Activated CD8-positive, alpha-beta T cell treated with anti-CD3 and anti-CD28 coated beads for 36 hours (primary cell): ENCODE data around the gene NR4A1. TPM values are rescaled to one million over a fixed set of nuclear protein-coding genes. Genes with fewer than 3 reads are reported as not detected.

Source experiments
- ATAC-seq: fragments of 200-7000 bp; cut with Tn5 transposase; one replicate; pipeline ENCODE4 v1.10.0; 2021; ENCODE audit warnings: mild to moderate bottlenecking, moderate library complexity
- CTCF ChIA-PET: fragments of 350-600 bp; sonication (Branson Sonifier 250); formaldehyde crosslinking; loops from one replicate; lab custom pipeline; 2021; ENCODE audit warnings: antibody characterized with exemption; lab: Charles Lee
- POLR2A ChIA-PET: fragments of 350-600 bp; sonication (Branson Sonifier 250); formaldehyde crosslinking; loops from one replicate; lab custom pipeline; 2021; ENCODE audit warnings: antibody characterized with exemption; lab: Charles Lee
- DNase-seq: peaks from one replicate; pipeline ENCODE4 v3.0.0-alpha.2; 2020
- H3K27ac Mint-ChIP-seq: one replicate; pipeline ENCODE4 v1.8.0; 2021; ENCODE audit warnings: mild to moderate bottlenecking, mixed read lengths
- H3K27me3 Mint-ChIP-seq: one replicate; pipeline ENCODE4 v1.8.0; 2021; ENCODE audit warnings: mixed read lengths
- H3K36me3 Mint-ChIP-seq: one replicate; pipeline ENCODE4 v1.8.0; 2021; ENCODE audit warnings: low read depth, mixed read lengths
- H3K4me1 Mint-ChIP-seq: one replicate; pipeline ENCODE4 v1.8.0; 2021; ENCODE audit warnings: low read depth, mixed read lengths
- H3K4me3 Mint-ChIP-seq: one replicate; pipeline ENCODE4 v1.8.0; 2021; ENCODE audit warnings: mild to moderate bottlenecking, moderate library complexity, mixed read lengths
- H3K9me3 Mint-ChIP-seq: one replicate; pipeline ENCODE4 v1.8.0; 2021; ENCODE audit warnings: mixed read lengths
- intact Hi-C: fragments of 100-400 bp; cut with micrococcal nuclease; formaldehyde crosslinking; loops from one replicate; pipeline ENCODE4 v1.10.0; 2022
- total RNA-seq, 2 experiments: library from RNA; stranded (reverse); gene quantifications; one replicate each; pipeline ENCODE4 v1.2.3, GENCODE V29; 2021
- TF ChIP-seq, protein P1 (sequence below): fragments of 200-600 bp; IDR thresholded peaks from one replicate; pipeline ENCODE4 v1.8.0; 2022; ENCODE audit warnings: antibody characterized with exemption, mild to moderate bottlenecking

The NR4A1 gene
- total RNA-seq, 2 experiments from 2014 or later = 120 to 128 TPM

DNA sequence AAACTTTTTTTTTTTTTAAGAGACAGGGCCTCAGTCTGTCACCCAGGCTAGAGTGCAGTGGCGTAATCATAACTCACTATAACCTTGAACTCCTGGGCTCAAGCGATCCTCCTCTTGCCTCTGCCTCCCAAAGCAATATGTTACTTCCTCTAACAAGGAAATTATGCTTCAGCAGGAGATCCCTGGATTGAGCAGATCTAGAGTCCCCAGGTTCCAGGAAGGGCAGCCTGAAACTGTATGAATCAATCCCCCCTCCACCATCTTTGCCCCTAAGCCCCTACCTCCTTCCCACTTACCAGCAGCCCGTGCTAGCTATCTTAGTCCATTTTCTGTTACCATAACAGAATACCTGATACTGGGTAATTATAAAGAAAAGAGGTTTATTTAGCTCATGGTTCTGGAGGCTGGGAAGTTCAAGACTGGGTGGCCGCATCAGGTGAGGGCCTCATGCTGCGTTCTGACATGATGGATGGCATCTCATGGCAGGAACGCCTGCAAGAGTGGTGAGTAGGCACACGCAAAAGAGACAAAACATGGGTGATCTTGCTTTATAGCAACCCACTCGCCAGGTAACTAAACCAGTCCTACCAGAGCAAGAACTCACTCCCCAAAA is 39.5 kb upstream of the NR4A1 start:
- no peak overlapping the region for H3K27ac Mint-ChIP-seq

DNA sequence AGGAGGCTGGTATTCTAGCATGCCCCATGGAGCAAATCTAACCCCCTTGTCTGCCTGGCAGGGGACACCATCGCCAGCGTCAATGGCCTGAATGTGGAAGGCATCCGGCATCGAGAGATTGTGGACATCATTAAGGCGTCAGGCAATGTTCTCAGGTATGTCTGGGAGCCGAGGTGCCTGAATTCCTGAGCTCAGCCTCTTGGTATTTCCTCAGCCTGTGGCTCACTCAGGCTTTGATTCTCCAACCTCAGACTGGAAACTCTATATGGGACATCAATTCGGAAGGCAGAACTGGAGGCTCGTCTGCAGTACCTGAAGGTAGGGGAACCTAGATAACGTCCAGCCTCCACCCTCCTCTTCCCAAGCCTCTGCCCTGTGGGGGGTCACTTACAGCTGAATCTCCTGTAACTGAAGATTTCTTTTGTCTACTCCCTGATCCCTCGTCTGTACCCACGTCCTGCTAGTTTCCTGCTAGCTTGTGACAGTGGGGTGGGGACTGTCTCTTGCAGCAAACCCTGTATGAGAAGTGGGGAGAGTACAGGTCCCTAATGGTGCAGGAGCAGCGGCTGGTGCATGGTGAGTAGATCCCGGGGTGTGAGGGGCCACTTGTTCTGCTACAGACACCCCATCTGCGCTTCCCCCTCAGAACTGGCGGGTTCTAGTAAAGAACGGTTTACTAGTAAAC is 37.5 kb upstream of the NR4A1 start:
- Mint-ChIP-seq H3K36me3 (peaks cover 24% of the 10 kb centered on the region), H3K4me1 (no peaks in the 10 kb centered on the region), H3K9me3 (no peaks in the 10 kb centered on the region), H3K27me3 (no peaks in the 10 kb centered on the region), H3K4me3 (no peak overlapping the region), H3K27ac (no peak overlapping the region)
- CTCF ChIA-PET = interaction anchor here (1.0 to 16.6 kb wide), 2 partner anchors 8 to 10 kb away, joined by 4 to 332 read pairs; no protein-coding TSS in a partner anchor
- DNase-seq (no peak), ATAC-seq (no peak)
- TF ChIP-seq, protein P1, sequence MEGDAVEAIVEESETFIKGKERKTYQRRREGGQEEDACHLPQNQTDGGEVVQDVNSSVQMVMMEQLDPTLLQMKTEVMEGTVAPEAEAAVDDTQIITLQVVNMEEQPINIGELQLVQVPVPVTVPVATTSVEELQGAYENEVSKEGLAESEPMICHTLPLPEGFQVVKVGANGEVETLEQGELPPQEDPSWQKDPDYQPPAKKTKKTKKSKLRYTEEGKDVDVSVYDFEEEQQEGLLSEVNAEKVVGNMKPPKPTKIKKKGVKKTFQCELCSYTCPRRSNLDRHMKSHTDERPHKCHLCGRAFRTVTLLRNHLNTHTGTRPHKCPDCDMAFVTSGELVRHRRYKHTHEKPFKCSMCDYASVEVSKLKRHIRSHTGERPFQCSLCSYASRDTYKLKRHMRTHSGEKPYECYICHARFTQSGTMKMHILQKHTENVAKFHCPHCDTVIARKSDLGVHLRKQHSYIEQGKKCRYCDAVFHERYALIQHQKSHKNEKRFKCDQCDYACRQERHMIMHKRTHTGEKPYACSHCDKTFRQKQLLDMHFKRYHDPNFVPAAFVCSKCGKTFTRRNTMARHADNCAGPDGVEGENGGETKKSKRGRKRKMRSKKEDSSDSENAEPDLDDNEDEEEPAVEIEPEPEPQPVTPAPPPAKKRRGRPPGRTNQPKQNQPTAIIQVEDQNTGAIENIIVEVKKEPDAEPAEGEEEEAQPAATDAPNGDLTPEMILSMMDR = no peak
- POLR2A ChIA-PET = interaction anchor here (1.0 to 1.3 kb wide), 2 partner anchors 9 to 18 kb away, joined by 3 read pairs; no protein-coding TSS in a partner anchor
- intact Hi-C loops = no loop called here

More for the DNA sequence above, 39.5 kb upstream of the NR4A1 start:
- no peak for ATAC-seq
- Mint-ChIP-seq H3K9me3 (no peaks in the 10 kb centered on the region), H3K36me3 (peaks cover 24% of the 10 kb centered on the region), H3K4me1 (peaks cover 8% of the 10 kb centered on the region), H3K4me3 (no peak overlapping the region), H3K27me3 (no peaks in the 10 kb centered on the region)
- ChIA-PET CTCF (interaction anchor here (0.7 to 16.6 kb wide), 2 partner anchors 10 to 18 kb away, joined by 3 to 332 read pairs; no protein-coding TSS in a partner anchor), POLR2A (no interaction called here)
- intact Hi-C loops = no loop called here
- TF ChIP-seq, protein P1 = no peak
- no peak for DNase-seq

DNA sequence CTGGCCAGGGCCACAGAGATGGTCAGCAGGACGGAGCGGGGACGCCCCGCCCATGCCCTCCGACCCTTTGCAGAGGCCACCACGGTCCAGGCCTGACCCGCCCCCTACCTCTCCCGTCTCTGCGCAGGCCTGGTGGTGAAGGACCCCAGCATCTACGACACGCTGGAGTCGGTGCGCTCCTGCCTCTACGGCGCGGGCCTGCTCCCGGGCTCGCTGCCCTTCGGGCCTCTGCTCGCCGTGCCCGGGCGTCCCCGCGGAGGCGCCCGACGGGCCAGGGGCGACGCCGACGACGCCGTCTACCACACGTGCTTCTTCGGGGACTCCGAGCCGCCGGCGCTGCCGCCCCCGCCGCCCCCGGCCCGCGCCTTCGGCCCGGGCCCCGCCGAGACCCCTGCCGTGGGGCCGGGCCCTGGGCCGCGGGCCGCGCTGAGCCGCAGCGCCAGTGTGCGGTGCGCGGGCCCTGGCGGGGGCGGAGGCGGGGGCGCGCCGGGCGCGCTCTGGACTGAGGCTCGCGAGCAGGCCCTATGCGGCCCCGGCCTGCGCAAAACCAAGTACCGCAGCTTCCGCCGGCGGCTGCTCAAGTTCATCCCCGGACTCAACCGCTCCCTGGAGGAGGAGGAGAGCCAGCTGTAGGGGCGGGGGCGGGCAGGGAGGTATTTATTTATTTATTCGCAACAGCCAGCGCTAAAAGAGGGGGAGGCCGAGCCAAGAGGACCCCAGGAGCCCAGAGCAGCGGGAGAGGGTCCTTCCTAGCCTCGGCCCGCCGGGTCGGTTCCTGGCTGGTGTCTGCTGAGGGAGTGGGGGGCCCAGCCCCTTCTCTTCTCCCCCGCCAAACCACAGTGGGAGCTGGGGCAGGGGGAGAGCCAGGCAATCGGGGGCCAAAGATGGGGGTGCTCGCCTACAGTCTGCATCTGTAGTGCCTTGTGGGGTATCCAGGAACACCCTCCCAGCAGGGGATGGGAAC is 36.4 kb upstream of the NR4A1 start:
- no peak for DNase-seq
- Mint-ChIP-seq H3K9me3 (no peaks in the 10 kb centered on the region), H3K36me3 (peaks cover 24% of the 10 kb centered on the region), H3K4me1 (no peaks in the 10 kb centered on the region), H3K27me3 (no peaks in the 10 kb centered on the region), H3K27ac (no peak overlapping the region), H3K4me3 (no peak overlapping the region)
- intact Hi-C loops = no loop called here
- ChIA-PET POLR2A (interaction anchor here (0.6 to 1.3 kb wide), 2 partner anchors 8 to 36 kb away, joined by 3 to 5 read pairs; no protein-coding TSS in a partner anchor), CTCF (interaction anchor here (13.7 to 16.6 kb wide), 2 partner anchors 7 to 25 kb away, joined by 332 to 411 read pairs; no protein-coding TSS in a partner anchor)
- no peak for ATAC-seq
- TF ChIP-seq, protein P1 = no peak

DNA sequence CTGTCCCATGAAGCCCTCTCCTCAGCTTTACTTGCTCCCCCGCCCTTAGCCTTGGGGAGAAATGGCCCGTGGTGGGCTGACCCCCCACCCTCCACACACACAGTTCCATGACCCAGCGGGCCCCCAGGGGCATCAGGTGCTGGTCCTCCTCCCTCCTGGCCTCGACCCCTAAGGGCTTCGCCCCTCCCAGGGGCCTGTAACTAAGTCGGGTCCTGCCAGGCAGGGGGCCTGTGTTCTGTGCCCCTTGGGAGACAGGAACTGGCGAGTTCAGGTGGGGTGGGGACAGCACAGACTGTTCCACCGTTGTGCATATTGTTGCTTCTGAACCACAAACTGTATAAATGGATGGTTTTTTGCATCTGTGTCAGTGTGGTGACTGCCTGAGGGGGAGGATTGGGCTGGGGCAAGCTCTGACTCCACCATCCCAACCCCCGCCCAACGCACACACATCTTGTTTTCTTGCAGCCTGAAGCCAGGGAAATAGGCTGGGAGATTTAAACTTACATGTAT is 35.7 kb upstream of the NR4A1 start:
- ChIA-PET CTCF (interaction anchor here (0.7 to 16.6 kb wide), 3 partner anchors 7 to 26 kb away, joined by 3 to 411 read pairs (median 332); partner anchors contain the start of gene TAMALIN), POLR2A (no interaction called here)
- H3K4me1 Mint-ChIP-seq = peaks cover 7% of the 10 kb centered on the region
- ATAC-seq = no peak
- H3K9me3 Mint-ChIP-seq = no peaks in the 10 kb centered on the region
- no peak overlapping the region for H3K27ac Mint-ChIP-seq
- no peaks in the 10 kb centered on the region for H3K27me3 Mint-ChIP-seq
- DNase-seq = no peak
- peaks cover 23% of the 10 kb centered on the region for H3K36me3 Mint-ChIP-seq
- TF ChIP-seq, protein P1 = no peak
- no peak overlapping the region for H3K4me3 Mint-ChIP-seq
- intact Hi-C loops = no loop called here
